KOPT-K1 (cell line): ENCODE results near the gene CD79A.

ENCODE experiments used
- H3K27ac ChIP-seq: fragments of 200-600 bp; sonication (generic); 2 replicates; pipeline ENCODE4 v1.5.1; 2016; ENCODE audit warnings: antibody characterized with exemption, mild to moderate bottlenecking, low read depth, low read length; ENCODE audit not compliant: poor library complexity, severe bottlenecking
- H3K36me3 ChIP-seq: fragments of 200-600 bp; sonication (generic); 2 replicates; pipeline ENCODE4 v1.5.1; 2017; ENCODE audit warnings: antibody characterized with exemption, mild to moderate bottlenecking, low read length, moderate library complexity; ENCODE audit not compliant: insufficient read depth
- H3K9me3 ChIP-seq: fragments of 200-600 bp; sonication (generic); 2 replicates; pipeline ENCODE4 v1.5.1; 2017; ENCODE audit warnings: antibody characterized with exemption, low read length, mild to moderate bottlenecking; ENCODE audit not compliant: insufficient read depth, poor library complexity, severe bottlenecking

CD79A gene

DNA sequence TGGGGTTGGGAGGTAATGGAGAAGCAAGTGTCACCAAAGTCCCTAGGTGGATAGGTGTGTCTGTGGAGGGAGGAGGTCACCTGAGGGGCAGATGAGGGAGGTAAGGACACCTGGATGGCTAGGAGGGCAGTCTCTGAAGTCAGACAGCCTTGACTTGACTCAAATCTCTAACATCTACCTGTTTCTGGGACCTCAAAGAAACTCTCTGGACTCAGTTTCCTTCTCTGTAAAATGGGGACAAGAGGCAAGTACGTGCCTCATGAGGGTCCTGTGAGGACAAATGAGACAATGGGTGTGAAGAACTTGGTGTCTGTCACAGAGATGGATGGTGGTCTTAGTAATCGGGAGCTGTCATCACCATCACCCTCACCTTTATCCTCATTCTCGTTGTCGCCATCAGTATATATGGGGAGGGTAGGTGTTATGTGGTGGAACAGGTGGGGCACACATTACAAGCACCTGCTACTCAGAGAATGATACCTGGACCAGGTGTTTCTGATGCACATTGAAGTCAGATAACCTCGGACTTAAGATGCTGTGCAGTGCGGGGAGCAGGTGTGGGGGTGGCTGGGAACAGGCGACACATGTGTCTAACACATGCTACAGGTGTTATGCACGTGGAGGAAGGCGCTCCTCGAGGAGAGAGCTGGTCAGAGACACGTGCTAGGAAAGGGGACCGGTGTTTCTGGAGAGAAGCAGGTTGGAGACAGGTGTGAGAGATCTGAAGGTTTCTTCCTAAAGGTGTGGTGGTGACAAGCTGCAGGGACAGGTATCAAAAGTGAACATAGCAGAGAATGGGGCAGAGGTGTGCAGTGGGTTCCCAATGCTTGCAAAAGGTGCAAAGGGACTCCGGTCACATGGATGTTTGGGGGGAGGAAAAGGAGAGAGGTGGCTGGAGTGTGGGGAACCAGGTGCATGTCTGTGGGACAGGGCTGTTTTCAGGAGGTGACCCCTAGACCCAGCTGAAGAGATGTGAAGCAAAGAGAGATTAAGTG lies 47.4 kb downstream of the CD79A start:
- Histone ChIP-seq H3K27ac (no peak overlapping the region), H3K9me3 (no peaks in the 10 kb centered on the region), H3K36me3 (no peaks in the 10 kb centered on the region)

- Histone ChIP-seq H3K36me3 (no peaks in the 10 kb centered on the region), H3K9me3 (no peaks in the 10 kb centered on the region), H3K27ac (no peak overlapping the region)
Measured at GRCh38 chr19:41925208-41926003, 48.3 kb downstream of the CD79A start.

GRCh38 chr19:41926028-41926762 lies 49.1 kb downstream of the CD79A start:
- Histone ChIP-seq H3K9me3 (no peaks in the 10 kb centered on the region), H3K36me3 (no peaks in the 10 kb centered on the region), H3K27ac (no peak overlapping the region)

DNA sequence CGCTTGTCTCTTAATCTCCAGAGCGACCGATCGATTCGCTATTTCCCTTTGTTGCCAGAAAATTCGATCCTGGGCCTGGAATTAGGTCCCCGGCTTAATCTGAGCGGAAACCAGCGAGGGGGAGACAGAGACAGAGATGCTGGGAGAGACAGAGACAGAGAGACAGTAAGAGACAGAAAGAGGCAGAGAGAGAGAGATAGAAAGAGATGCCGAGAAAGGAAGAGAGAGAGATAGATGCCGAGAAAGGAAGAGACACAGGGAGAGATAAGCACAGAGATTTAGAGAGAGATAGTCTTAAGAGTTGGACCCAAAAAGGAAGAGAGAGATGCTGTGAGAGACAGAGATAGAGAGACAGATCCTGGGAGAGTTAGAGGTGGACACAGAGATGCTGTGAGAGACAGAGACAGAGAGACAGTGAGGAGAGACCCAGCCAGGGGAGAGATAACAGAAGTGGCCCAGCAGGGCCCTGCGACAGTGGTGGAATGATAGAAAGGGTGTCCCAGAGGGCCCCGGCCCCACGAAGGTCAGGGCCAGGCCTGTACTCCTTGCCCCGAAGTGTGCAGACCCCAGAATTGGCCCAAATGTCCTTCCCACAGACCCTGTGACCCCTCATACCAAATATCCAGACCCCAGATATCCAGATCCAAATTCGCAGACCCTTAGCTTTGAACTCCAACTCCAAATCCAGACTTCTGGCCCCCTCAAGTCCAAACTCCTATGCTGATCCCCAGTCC lies 49.9 kb downstream of the CD79A start:
- no peaks in the 10 kb centered on the region for H3K36me3 ChIP-seq
- H3K9me3 ChIP-seq, result no peaks in the 10 kb centered on the region
- no peak overlapping the region for H3K27ac ChIP-seq

DNA sequence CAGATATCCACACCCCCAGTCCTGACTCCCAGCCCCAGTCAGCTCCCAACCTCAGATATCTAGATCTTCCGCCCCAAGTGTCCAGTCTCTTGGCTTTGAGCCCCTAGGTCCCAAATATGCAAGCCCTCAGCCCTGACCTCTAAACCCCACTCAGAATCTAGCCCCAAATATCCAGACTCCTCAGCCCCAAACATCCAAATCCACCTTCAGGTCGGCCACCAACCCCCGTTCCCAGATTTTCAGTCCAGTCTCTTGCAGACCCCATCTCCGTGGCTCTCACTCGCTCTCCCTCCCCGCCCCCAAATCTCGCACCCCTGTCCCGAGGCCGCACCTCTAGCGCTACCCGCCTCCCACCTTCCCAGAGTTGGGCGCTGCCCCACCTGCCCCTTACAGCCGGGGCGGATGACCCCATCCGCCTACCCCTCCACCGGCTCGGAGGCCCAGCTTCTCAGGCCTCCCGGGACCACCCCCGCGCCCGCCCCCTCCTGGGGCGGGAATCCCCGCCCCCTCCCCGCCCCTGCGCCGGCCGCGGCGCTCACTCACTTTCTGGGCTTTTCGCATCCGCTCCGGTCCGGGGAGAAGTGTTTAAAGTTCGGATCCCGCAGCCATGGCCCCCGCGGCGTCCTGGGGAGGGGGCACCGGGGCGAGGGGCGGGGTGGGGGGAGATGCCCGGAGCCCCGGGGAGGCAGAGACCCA lies 50.6 kb downstream of the CD79A start:
- no peaks in the 10 kb centered on the region for H3K9me3 ChIP-seq
- no peaks in the 10 kb centered on the region for H3K36me3 ChIP-seq
- no peak overlapping the region for H3K27ac ChIP-seq

DNA sequence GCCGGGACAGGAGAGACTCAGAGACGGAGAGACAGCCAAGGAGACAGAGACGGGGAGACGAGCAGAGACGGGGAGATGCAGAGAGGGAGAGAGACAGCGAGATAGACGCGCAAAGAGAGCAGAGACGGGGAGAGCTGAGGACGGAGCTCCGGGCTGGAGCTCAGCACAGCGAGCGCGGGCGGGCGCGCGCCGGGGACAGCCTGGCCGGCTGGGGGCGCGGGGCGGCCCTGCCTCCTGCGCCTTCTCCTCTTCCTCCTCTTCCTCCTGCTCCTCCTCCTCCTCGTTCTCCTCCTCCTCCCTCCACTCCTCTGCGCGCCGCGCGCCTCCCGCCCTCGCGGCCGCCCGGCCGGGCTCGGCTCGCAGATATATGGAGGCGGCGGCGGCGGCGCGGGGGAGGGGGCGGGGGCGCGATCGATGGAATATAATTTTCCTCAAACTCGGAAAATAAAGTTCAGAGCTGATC lies 51.2 kb downstream of the CD79A start, which contains the start of gene ERFL:
Gene ERFL (minus strand): TSS at position 229 of the 463 bp plus-strand sequence. CDS start 15,530 bp downstream, outside the sequence.
- Histone ChIP-seq H3K9me3 (no peaks in the 10 kb centered on the region), H3K36me3 (no peaks in the 10 kb centered on the region), H3K27ac (no peak within 1 kb of the TSS)

GRCh38 chr19:41928754-41929535 lies 51.9 kb downstream of the CD79A start:
- Histone ChIP-seq H3K9me3 (no peaks in the 10 kb centered on the region), H3K36me3 (no peaks in the 10 kb centered on the region), H3K27ac (no peak overlapping the region)

DNA sequence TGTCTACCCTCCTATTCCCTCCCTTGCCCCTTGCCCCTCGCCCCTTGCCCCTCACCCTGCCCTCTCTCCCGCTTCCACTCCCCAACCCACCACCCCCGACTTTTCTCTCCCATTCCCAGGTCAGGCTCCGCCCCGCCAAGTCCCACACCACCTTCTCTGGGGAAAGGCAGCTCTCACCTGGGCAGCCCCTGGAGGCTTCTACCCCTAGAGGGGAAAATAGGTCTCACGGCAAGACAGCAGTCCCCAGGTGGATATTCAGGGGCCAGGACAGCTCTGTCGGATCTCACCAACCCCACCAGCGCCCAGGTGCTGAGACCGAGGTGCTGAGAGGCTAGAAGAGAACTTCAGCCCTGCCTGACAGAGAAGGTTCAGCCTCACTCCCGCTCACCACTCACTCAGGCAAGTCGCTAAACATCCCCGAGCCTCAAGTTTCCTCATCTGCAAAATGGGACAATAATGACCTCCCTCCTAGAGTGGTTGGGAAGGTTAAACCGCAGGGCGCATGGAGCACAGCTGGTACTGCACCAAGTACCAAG lies 52.5 kb downstream of the CD79A start:
- no peak overlapping the region for H3K27ac ChIP-seq
- no peaks in the 10 kb centered on the region for H3K36me3 ChIP-seq
- no peaks in the 10 kb centered on the region for H3K9me3 ChIP-seq

DNA sequence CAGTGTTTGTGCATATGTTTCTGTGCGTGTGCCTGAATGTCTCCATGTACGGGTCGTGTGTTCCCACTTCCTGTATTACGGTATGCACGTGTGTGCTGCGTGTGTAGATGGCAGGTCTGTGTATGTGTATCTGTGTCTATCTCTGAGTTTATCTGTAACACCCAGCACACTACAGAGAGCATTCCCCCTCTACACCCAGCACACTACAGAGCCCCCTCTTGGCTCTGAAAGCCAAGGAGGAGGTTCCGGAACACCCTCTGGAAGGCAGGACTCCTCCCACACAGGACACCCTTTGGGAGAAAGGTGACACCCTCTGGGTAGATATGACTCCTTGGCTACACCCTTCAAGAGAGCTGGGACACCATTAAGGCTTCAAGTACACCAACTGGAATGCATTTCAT lies 53.2 kb downstream of the CD79A start:
- Histone ChIP-seq H3K36me3 (no peaks in the 10 kb centered on the region), H3K9me3 (no peaks in the 10 kb centered on the region), H3K27ac (no peak overlapping the region)
